HG02588 (cell line): ENCODE data around the gene OR6Q1.
"Not testable (repeated sequence)": the region's sequence is repeated elsewhere in the genome, so short reads cannot be mapped to it uniquely, and the experiment has no call there.

ENCODE experiments used
- ATAC-seq: cut with Tn5 transposase; IDR thresholded peaks from one replicate; pipeline ENCODE4 v1.9.1; 2021; ENCODE audit warnings: mild to moderate bottlenecking, moderate library complexity; ENCODE audit not compliant: unreplicated experiment

Gene OR6Q1

DNA sequence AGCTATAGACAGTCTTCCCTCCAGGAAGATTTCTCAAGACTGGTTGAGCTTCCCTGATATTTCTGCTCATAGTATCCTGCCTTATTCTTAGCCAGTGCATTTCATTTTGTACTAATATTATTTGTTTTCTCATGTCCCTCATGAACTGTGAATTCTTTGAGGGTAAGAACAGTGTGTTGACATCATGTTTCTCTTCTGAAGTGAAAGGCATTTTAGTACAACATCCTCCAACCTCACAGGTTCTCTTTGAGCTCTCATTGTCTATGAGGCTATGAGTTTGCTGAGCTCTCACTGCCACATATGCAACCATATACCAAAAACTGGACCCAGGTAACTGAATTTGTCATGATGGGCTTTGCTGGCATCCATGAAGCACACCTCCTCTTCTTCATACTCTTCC is at the start of gene OR6Q1:
Gene OR6Q1 (plus strand): TSS at position 301 of the 400 bp plus-strand sequence. CDS start 0 bp downstream, at position 301.
- ATAC-seq: no peak

GRCh38 chr11:57981536-57981935 is 49.2 kb upstream of the OR6Q1 start:
- ATAC-seq: no peak

- no peak for ATAC-seq
These were observed 48.0 kb upstream of the OR6Q1 start for GRCh38 chr11:57982776-57983175.

DNA sequence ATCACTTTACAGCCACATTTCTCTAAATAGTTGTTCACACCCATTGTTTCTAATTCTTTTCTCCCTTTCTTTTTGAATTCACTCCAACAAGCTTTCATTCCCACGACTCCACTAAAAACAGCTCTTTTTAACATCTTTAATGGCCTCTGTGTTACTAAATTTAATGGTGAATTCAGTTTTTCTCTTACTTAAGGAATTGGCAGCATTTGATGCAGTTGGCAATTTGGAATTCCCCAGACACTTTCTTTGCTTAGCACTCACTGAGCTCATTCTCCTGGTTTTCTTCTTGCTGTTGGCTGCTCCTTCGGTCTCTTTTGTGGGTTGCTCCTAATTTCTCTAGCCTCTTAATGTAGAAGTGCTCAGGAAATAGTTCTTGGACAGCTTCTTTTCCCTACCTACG is 47.6 kb upstream of the OR6Q1 start:
- ATAC-seq: no peak

- not testable (repeated sequence) for ATAC-seq
These were observed 31.2 kb upstream of the OR6Q1 start for GRCh38 chr11:57999523-57999922.

GRCh38 chr11:58000021-58000420 is 30.7 kb upstream of the OR6Q1 start:
- not testable (repeated sequence) for ATAC-seq

DNA sequence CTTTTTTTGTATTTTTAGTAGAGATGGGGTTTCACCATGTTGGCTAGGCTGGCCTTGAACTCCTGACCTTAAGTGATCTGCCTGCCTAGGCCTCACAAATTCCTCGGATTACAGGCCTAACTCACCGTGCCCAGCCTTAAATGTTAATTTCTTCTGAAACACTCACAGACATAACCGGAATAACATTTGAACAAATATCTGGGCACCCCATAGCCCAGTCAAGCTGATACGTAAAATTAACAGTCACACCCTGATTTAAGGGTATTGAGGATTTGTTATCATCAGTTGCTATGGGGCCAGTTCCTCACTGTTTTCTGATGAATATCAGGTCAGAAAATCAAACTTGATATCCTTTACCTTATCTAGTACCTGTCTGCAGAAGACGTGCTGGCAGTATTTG is 30.1 kb upstream of the OR6Q1 start:
- ATAC-seq: no peak

DNA sequence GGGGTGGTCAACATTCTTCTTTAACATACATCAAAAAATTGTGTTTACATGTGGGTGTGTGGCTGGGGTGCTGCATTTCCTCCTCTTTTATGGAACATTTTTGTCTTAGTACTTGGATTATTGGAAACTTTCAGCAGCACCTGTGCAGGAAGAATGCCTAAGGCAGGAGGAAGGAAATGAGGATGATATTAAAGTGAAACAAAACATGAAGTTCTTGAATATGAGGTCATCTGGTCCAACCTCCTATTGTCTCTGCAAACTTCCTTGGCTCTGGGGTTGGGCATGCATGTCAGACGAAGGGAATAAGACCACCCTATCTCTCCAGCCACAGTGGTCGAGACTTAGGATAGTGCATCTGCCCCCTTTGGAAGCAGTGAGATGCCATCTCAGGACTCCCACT is 27.7 kb upstream of the OR6Q1 start:
- ATAC-seq: no peak

DNA sequence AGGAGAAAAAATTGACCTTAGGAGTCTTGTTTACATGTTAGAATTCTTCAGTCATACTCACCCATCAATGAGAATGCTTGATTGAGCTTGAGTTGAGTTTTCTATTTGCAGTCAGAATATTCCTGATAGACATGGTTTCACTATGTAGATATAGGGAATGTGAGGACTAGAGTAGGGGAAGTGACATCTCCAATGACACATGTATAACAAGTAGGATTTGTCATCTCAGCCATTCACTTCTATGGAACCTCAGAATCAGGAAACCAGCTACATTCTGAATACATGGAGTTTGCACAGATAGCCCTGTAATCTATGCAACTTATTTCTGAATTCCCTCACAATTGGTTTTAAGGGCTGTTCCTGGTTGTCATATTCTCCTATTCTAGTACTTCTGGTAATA is 27.2 kb upstream of the OR6Q1 start:
- no peak for ATAC-seq

DNA sequence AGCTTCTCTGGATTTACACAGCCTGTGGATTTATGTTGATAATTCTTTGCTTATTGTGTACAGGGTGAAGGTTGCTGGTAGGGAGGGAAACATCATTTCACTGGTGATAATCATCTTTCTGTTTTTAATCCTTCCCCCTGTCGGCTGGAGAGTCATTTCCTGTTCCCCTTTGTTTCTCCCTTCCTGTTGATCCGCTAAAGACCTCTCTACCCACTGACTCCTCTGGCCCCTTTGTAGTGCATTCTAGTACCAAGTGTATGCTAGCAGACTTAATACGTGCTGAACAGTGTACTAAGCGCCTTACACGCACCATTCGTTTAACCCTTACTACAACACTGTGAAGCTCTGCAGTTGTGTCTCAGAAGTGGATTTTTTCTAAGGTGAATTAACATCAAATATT is 26.1 kb upstream of the OR6Q1 start:
- no peak for ATAC-seq

- ATAC-seq: no peak
These were observed 23.8 kb upstream of the OR6Q1 start for GRCh38 chr11:58006940-58007339.

GRCh38 chr11:58011771-58012170 is 19.0 kb upstream of the OR6Q1 start:
- no peak for ATAC-seq

DNA sequence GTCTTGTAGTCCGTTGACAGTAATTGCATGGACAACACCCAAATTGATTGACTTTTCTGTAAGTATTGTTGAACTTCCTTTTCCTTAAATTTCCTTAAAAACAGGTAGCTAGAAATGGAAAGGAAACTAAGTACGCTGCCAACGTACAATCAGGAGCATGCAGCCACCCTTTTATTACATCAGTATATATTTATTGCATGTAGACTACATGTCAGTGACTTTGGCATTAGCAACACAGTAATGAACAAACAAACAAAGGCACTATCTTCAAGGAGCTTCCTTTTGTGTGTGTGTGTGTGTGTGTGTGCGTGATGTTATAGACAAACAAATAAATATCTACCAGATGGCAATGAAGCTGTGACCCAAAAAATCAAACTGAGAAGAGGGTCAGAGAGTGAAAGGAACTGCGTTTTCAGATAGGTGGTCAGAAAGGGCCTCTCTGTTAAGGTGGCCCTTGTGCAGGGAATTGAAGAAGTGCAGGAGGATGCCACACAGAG is 7.3 kb upstream of the OR6Q1 start, which contains the start of gene OR9Q1:
Gene OR9Q1 (plus strand): TSS at position 447 of the 497 bp plus-strand sequence. CDS start 155,564 bp downstream, outside the sequence.
- ATAC-seq: no peak

DNA sequence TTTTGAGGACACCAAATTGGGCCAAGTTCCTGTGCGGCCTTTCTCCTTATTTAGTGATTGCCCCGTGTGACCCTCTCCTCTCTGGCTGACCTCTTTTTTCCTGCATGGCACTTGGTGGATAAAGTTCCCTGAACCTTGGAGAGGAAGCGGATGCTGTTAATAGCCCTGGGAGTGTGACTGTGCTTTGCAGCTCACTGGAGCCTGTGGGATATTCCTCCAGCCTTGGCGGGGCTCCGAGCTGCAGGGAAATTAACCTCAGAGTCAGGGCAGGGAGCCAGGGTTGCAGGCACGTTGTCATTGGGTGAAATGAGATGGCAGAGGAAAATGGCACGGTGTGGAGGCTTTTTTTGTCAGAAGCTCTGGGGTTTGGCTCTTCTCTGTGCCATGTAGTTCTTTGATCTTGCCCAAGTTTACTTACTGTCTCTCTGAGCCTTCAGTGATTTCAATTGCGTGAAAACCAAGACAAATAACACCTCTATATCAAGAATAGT is 6.1 kb upstream of the OR6Q1 start:
- no peak for ATAC-seq

DNA sequence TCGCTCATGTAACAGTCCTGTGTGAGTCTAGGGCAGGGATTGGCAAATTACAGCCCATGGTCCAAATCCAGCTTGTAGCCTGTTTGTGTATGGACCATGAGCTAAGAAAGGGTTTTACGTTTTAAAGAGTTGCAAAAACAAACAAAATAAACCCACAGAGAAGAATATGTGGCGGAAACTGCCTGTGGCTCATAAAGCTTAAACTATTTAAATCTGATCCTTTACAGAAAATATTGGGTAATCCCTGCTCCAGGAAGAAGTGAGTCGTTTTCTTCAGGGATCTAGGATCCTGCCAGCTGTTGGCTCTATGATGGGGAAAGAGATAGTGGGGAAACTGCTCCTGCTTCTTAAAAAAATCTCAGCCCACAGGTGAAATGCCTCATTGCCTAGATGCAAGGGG is 3.4 kb upstream of the OR6Q1 start:
- ATAC-seq: no peak

DNA sequence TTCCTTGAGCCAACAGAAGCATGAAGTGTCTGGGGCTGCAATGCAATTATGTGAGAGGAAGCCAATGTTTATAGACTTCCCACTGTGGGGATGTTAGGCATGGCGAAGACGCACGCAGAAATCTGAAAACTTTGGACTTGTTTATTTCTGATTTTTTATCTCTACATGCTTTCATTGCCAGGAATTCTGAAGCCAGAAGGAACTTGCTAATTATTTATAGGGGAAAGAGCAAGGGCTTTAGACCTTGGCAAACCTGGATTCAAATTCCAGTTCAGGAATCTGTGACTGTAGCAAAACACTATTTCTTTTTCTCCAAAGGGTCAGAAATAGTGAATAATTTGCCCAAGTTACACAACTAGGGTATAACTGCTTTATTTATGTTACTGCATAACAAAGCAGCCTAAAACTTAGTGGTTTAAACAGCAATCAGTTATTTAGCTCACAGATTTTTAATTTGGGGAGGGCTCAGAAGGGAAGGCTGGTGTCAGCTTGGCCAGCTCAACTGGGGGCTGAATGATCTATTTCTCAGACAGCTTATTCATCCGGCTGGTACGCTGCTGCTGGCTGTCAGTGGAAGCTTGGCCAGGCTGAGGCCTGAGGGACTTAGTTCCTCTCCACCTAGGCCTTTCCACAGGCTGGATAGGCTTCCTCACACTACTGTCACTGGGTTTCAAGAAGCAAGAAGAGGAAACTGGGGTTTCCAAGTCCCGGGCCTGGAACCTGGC is 1.9 kb upstream of the OR6Q1 start:
- ATAC-seq: no peak

- no peak for ATAC-seq
These were observed 3.7 kb downstream of the OR6Q1 start for GRCh38 chr11:58034471-58034870.

DNA sequence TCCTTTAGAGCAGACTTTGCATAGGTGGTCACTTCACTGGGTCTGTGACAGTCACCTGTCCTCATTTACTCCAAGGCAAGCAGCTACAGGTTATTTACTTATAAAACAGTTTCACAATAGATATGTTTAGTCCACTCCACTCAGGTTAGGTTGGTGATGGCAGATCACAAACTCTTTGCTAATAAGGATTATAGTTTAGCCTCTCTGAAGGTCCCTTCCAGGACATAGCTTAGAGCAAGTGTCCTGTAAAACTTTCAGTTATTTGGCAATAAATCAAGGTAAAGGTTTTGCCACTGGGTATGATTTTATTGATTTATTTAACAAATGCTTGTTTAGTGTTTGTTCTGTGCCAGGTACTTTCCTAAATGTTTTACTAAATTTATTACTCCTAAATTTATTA is 8.8 kb downstream of the OR6Q1 start:
- no peak for ATAC-seq

GRCh38 chr11:58043379-58043778 is 12.6 kb downstream of the OR6Q1 start:
- ATAC-seq: no peak

DNA sequence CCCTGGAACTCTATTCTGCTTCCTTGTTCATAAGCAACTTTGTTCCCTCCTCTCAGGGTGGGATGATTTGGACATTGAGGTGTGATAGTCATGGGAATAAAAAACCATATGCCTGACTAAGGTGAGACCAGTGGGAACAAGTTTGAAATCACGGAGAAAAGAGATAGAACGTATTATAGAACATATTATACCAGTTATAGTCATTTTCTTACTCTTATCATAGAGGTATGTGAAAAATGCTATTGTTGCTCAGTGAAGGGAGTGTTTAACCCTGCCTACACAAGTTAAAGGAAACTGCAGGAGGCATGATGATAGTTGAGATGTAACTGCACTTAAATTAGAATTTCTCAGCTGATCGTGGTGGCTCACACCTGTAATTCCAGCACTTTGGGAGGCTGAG is 15.5 kb downstream of the OR6Q1 start:
- no peak for ATAC-seq

GRCh38 chr11:58047818-58048217 is 17.1 kb downstream of the OR6Q1 start:
- ATAC-seq: no peak

GRCh38 chr11:58055806-58056401 is 25.2 kb downstream of the OR6Q1 start:
- no peak for ATAC-seq
